Liver (tissue), 9 donors: Measurements from ENCODE around the gene SGPL1. TPM values are rescaled to one million over a fixed set of nuclear protein-coding genes. Genes with fewer than 3 reads are reported as not detected.

Experiments
- DNase-seq: peaks from one replicate; pipeline ENCODE4 v3.0.0-alpha.2; 2017; ENCODE audit warnings: low spot score
- H3K27ac ChIP-seq, 2 donors: one replicate each; pipeline ENCODE4 v1.7.0; 2013; ENCODE audit warnings: inconsistent platforms in 2 of 2, low read length in 2 of 2, control low read depth in 1 of 2, low read depth in 1 of 2, mild to moderate bottlenecking in 1 of 2
- H3K27me3 ChIP-seq, 4 donors: one replicate each; pipeline versions ENCODE4 v1.6.1 to v1.7.0; 2013; ENCODE audit warnings: low read length in 3 of 4, inconsistent platforms in 1 of 4, mild to moderate bottlenecking in 1 of 4, moderate library complexity in 1 of 4; ENCODE audit not compliant: control insufficient read depth in 4 of 4, insufficient read depth in 4 of 4
- H3K36me3 ChIP-seq, 4 donors: one replicate each; pipeline versions ENCODE4 v1.6.1 to v1.7.0; 2013; ENCODE audit warnings: low read length in 3 of 4, mild to moderate bottlenecking in 3 of 4, low read depth in 1 of 4, moderate library complexity in 1 of 4; ENCODE audit not compliant: control insufficient read depth in 4 of 4, insufficient read depth in 3 of 4
- H3K4me1 ChIP-seq, 4 donors: one replicate each; pipeline versions ENCODE4 v1.6.1 to v1.7.0; 2013; ENCODE audit warnings: low read length in 3 of 4, mild to moderate bottlenecking in 3 of 4, moderate library complexity in 1 of 4; ENCODE audit not compliant: control insufficient read depth in 4 of 4, insufficient read depth in 4 of 4
- H3K4me3 ChIP-seq, 3 donors: one replicate each; pipeline versions ENCODE4 v1.6.1 to v1.7.0; 2013; ENCODE audit warnings: low read length in 3 of 3, control low read depth in 1 of 3, low read depth in 1 of 3, mild to moderate bottlenecking in 1 of 3
- H3K9ac ChIP-seq, 2 donors: one replicate each; pipeline ENCODE4 v1.7.0; 2013; ENCODE audit warnings: low read length in 2 of 2, mild to moderate bottlenecking in 2 of 2, moderate library complexity in 2 of 2, control low read depth in 1 of 2, low read depth in 1 of 2
- H3K9me3 ChIP-seq, 4 donors: one replicate each; pipeline versions ENCODE4 v1.6.1 to v1.7.0; 2013; ENCODE audit warnings: low read length in 3 of 4; ENCODE audit not compliant: control insufficient read depth in 4 of 4
- CTCF ChIP-seq: fragments of 150-350 bp; IDR thresholded peaks from 2 replicates; pipeline ENCODE4 v1.5.1; 2017; ENCODE audit warnings: improper control_type of control experiment, low read depth, low read length; ENCODE audit not compliant: missing input control
- EGR1 ChIP-seq, 2 donors: IDR thresholded peaks; 2 replicates each; pipeline ENCODE4 v1.6.1; 2016 to 2018; ENCODE audit warnings: antibody characterized with exemption in 2 of 2, low read depth in 2 of 2
- FOXA1 ChIP-seq: IDR thresholded peaks from 2 replicates; pipeline ENCODE4 v1.6.1; 2016; ENCODE audit warnings: antibody characterized with exemption
- FOXA2 ChIP-seq: IDR thresholded peaks from 2 replicates; pipeline ENCODE4 v1.6.1; 2016; ENCODE audit warnings: antibody characterized with exemption
- GABPA ChIP-seq, 2 donors: IDR thresholded peaks in 1 of 2; conservative IDR thresholded peaks in 1 of 2; 2 replicates each; pipeline ENCODE4 v1.6.1; 2016; ENCODE audit warnings: antibody characterized with exemption in 2 of 2, mild to moderate bottlenecking in 1 of 2, moderate library complexity in 1 of 2
- HNF4A ChIP-seq, 2 donors: conservative IDR thresholded peaks; 2 replicates each; pipeline ENCODE4 v1.6.1; 2016; ENCODE audit warnings: antibody characterized with exemption in 2 of 2, mild to moderate bottlenecking in 2 of 2
- HNF4G ChIP-seq: IDR thresholded peaks from 2 replicates; pipeline ENCODE4 v1.6.1; 2016; ENCODE audit warnings: antibody characterized with exemption
- JUND ChIP-seq, 2 donors: IDR thresholded peaks; 2 replicates each; pipeline ENCODE4 v1.6.1; 2016; ENCODE audit warnings: antibody characterized with exemption in 2 of 2
- MAX ChIP-seq: IDR thresholded peaks from 2 replicates; pipeline ENCODE4 v1.6.1; 2016; ENCODE audit warnings: antibody characterized with exemption
- NR2F2 ChIP-seq: IDR thresholded peaks from 2 replicates; pipeline ENCODE4 v1.6.1; 2016; ENCODE audit warnings: antibody characterized with exemption
- RAD21 ChIP-seq, 2 donors: IDR thresholded peaks; 2 replicates each; pipeline ENCODE4 v1.6.1; 2016; ENCODE audit warnings: antibody characterized with exemption in 2 of 2, mild to moderate bottlenecking in 2 of 2
- REST ChIP-seq: IDR thresholded peaks from 2 replicates; pipeline ENCODE4 v1.6.1; 2016; ENCODE audit warnings: antibody characterized with exemption, mild to moderate bottlenecking
- RXRA ChIP-seq, 2 donors: IDR thresholded peaks; 2 replicates each; pipeline ENCODE4 v1.6.1; 2017 to 2018; ENCODE audit warnings: antibody characterized with exemption in 2 of 2, mild to moderate bottlenecking in 1 of 2
- SP1 ChIP-seq: IDR thresholded peaks from 2 replicates; pipeline ENCODE4 v1.6.1; 2018; ENCODE audit warnings: antibody characterized with exemption, mild to moderate bottlenecking
- TAF1 ChIP-seq: conservative IDR thresholded peaks from 2 replicates; pipeline ENCODE4 v1.6.1; 2016; ENCODE audit warnings: antibody characterized with exemption, mild to moderate bottlenecking
- YY1 ChIP-seq: IDR thresholded peaks from 2 replicates; pipeline ENCODE4 v1.6.1; 2016; ENCODE audit warnings: antibody characterized with exemption, mild to moderate bottlenecking
- WGBS: extraction: QIAGEN DNeasy Blood & Tissue Kit; methylation state at CpG from one replicate; pipeline ENCODE4 v1.1.7; 2013; 5-methylcytosine and 5-hydroxymethylcytosine counted together
- polyA plus RNA-seq, 2 donors: library from polyadenylated mRNA; stranded (reverse) in 1 of 2; unstranded in 1 of 2; fragments of 200-250 nt in 1 of 2; fragments of >200 nt in 1 of 2; fragmentation: Nextera tagmentation in 1 of 2; extraction: Ambion mirVana in 1 of 2; gene quantifications; one replicate each; pipeline versions ENCODE4 v1.2.1 to v1.2.3, GENCODE V29; 2013 to 2015
- total RNA-seq, 2 donors: library from RNA; depleted of rRNA; stranded (reverse); fragments of >200 nt; gene quantifications; one replicate each; pipeline ENCODE4 v1.2.3, GENCODE V29; 2014
- donor health status: healthy.
- donor health status: healthy.
- donor health status: healthy.
- donor health status: healthy.
- donor health status: healthy.

The SGPL1 gene
- total and polyA plus RNA-seq, 4 donors, result 11.8 to 37.1 (median 16.8) TPM

- TF ChIP-seq CTCF, result no peak
- TF ChIP-seq SP1, result no peak
- TF ChIP-seq JUND (IDR thresholded peaks at IDR 0.05), result no peak
- no peak for TF ChIP-seq NR2F2
- no peak for TF ChIP-seq RAD21 (IDR thresholded peaks at IDR 0.05)
- TF ChIP-seq EGR1 (IDR thresholded peaks at IDR 0.05; ENCODE audit: low read depth in 2 of 2), result no peak
These were observed 35.4 kb upstream of the SGPL1 start (continued) for GRCh38 chr10:70780370-70780760.

- DNase-seq, result no peak
- no peak for TF ChIP-seq EGR1 (IDR thresholded peaks at IDR 0.05; ENCODE audit: low read depth in 2 of 2)
- TF ChIP-seq SP1, result no peak
- no peak for TF ChIP-seq HNF4G
- TF ChIP-seq YY1, result no peak
- no peak for TF ChIP-seq MAX
- TF ChIP-seq CTCF, result no peak
- no peak for TF ChIP-seq GABPA (IDR thresholded peaks at IDR 0.05 in 1 of 2, conservative IDR thresholded peaks at IDR 0.05 in 1 of 2)
- TF ChIP-seq RAD21 (IDR thresholded peaks at IDR 0.05), result no peak
- no peak for TF ChIP-seq NR2F2
- Histone ChIP-seq H3K4me1 (no peaks in the 10 kb centered on the region), H3K4me3 (no peak overlapping the region), H3K36me3 (no peaks in the 10 kb centered on the region), H3K9ac (no peak overlapping the region), H3K27ac (no peak overlapping the region), H3K27me3 (no peaks in the 10 kb centered on the region), H3K9me3 (no peaks in the 10 kb centered on the region)
- 95% methylated on average over 4 of the region's 4 CpGs for WGBS
These were observed 35.0 kb upstream of the SGPL1 start for GRCh38 chr10:70780772-70781171.

- Histone ChIP-seq H3K9me3 (no peaks in the 10 kb centered on the region), H3K9ac (no peak overlapping the region), H3K4me1 (no peaks in the 10 kb centered on the region), H3K27me3 (no peaks in the 10 kb centered on the region), H3K27ac (no peak overlapping the region), H3K4me3 (no peak overlapping the region), H3K36me3 (no peaks in the 10 kb centered on the region)
- DNase-seq, result no peak
- TF ChIP-seq HNF4G, result no peak
- TF ChIP-seq YY1, result no peak
- TF ChIP-seq RXRA (IDR thresholded peaks at IDR 0.05), result no peak
- TF ChIP-seq HNF4A (conservative IDR thresholded peaks at IDR 0.05), result no peak
- TF ChIP-seq TAF1, result no peak
- no peak for TF ChIP-seq FOXA2
- no peak for TF ChIP-seq REST
- no peak for TF ChIP-seq RAD21 (IDR thresholded peaks at IDR 0.05)
- TF ChIP-seq SP1, result no peak
- no peak for TF ChIP-seq FOXA1
- TF ChIP-seq EGR1 (IDR thresholded peaks at IDR 0.05; ENCODE audit: low read depth in 2 of 2), result no peak
- 95% methylated on average over 8 of the region's 8 CpGs for WGBS
These were observed 34.2 kb upstream of the SGPL1 start for GRCh38 chr10:70781461-70782051.
